ENCODE data around the gene RAB1B. TPM values are rescaled to one million over a fixed set of nuclear protein-coding genes. Genes with fewer than 3 reads are reported as not detected.

RAB1B gene
- total and polyA plus RNA-seq, 10 of the 15 experiments (the other 5 are each of a cell fraction or from before 2014, with no cell fraction given) = 10.4 to 193 (median 96.9) TPM

GRCh38 chr11:66281001-66281400 is 12.6 kb downstream of the RAB1B start:
- Histone ChIP-seq H3K27me3 (replicated peaks in 1 of 2; ENCODE audit: control insufficient read depth in 2 of 2, insufficient read depth in 2 of 2, low read length in 1 of 2) (no peaks in the 10 kb centered on the region), H3K4me1 (ENCODE audit: control insufficient read depth, insufficient read depth, low read length) (peaks cover 12% of the 10 kb centered on the region), H3K27ac (ENCODE audit: control insufficient read depth, insufficient read depth) (no peak overlapping the region), H3K4me2 (ENCODE audit: control insufficient read depth, insufficient read depth) (no peak overlapping the region), H2AFZ (ENCODE audit: control insufficient read depth, low read depth, low read length) (no peak overlapping the region), H3K9ac (ENCODE audit: control insufficient read depth, insufficient read depth, low read length) (no peak overlapping the region), H3K4me3 (no peak overlapping the region), H3K36me3 (ENCODE audit: control insufficient read depth in 2 of 2, insufficient read depth in 2 of 2, low read length in 1 of 2) (peaks cover 0 to 5% of the 10 kb centered on the region in 2 experiments; a peak in 3 of 4 replicates), H3K79me2 (ENCODE audit: control insufficient read depth, insufficient read depth, low read length) (no peaks in the 10 kb centered on the region), H3K9me3 (replicated peaks; ENCODE audit: control insufficient read depth, insufficient read depth, low read length) (no peaks in the 10 kb centered on the region), H4K20me1 (ENCODE audit: control insufficient read depth, insufficient read depth) (no peaks in the 10 kb centered on the region; the same call in none of the 2 replicates)
- WGBS (ENCODE audit: insufficient coverage, insufficient replicate concordance, low lambda C conversion rate, missing lambda C conversion rate) = 75% methylated on average over 6 of the region's 6 CpGs
- ChIA-PET CTCF (interaction anchor here (0.8 to 3.3 kb wide), 5 partner anchors 7 to 160 kb away, joined by 3 to 29 read pairs (median 7); partner anchors contain the start of genes RIN1 and YIF1A), RAD21 (ENCODE audit: unreplicated experiment) (interaction anchor here (1.7 to 2.2 kb wide), 2 partner anchors 13 to 59 kb away, joined by 9 to 11 read pairs; partner anchors contain the start of gene RAB1B), SMC1A (ENCODE audit: uncharacterized antibody, unreplicated experiment) (interaction anchor here (1.0 to 3.4 kb wide), 2 partner anchors 10 to 14 kb away, joined by 3 to 10 read pairs; partner anchors contain the start of gene RAB1B), POLR2A (interaction anchor here (1.0 to 2.0 kb wide), 3 partner anchors 8 to 13 kb away, joined by 4 to 7 read pairs (median 5); partner anchors contain the start of genes RAB1B and YIF1A)
- in situ Hi-C loops (cut with MboI) (no loop called here), intact Hi-C loops (cut with micrococcal nuclease; ENCODE audit: unreplicated experiment) (no loop called here)
- DNase-seq (ENCODE audit: low read depth, low spot score) (no peak), ATAC-seq (no peak), FAIRE-seq (no peak)
- TF ChIP-seq NKRF (conservative IDR thresholded peaks at IDR 0.05) = no peak
- TF ChIP-seq HSF1 (IDR thresholded peaks at IDR 0.05; ENCODE audit: low read depth, low read length) = no peak
- no peak for TF ChIP-seq PKNOX1 (IDR thresholded peaks at IDR 0.05)
- TF ChIP-seq EZH2 (IDR thresholded peaks at IDR 0.05; ENCODE audit: borderline replicate concordance, control insufficient read depth, low read depth, low read length) = no peak
- no peak for TF ChIP-seq POLR2AphosphoS2 (IDR thresholded peaks at IDR 0.05; ENCODE audit: low read depth, low read length)
- no peak for TF ChIP-seq ATF7 (IDR thresholded peaks at IDR 0.05; ENCODE audit: low read depth)
- TF ChIP-seq NRF1 (conservative IDR thresholded peaks at IDR 0.05; ENCODE audit: low read depth, low read length) = no peak
- no peak for TF ChIP-seq BCL11A (IDR thresholded peaks at IDR 0.05; ENCODE audit: low read depth, low read length)
- BruUV-seq (replicated peaks) = no TSS peak
